NCI-H748 (cell line): ENCODE results near the gene NFIA.
A peak's percentile ranks its signal among the peaks of the same experiment; 100 is the strongest.

Source experiments
- DNase-seq: peaks from one replicate; lab custom pipeline; 2025; ENCODE audit not compliant: unreplicated experiment; lab: John Stamatoyannopoulos, UW

Gene NFIA

GRCh38 chr1:61083013-61083806 lies 849 bp downstream of the NFIA start:
- peak; percentile 20 for DNase-seq

- no peak for DNase-seq
These were observed 1.6 kb downstream of the NFIA start for GRCh38 chr1:61083807-61084440.

- DNase-seq, result no peak
These were observed 2.2 kb downstream of the NFIA start for GRCh38 chr1:61084491-61085031.

- no peak for DNase-seq
These were observed 3.0 kb downstream of the NFIA start for GRCh38 chr1:61085206-61085982.

GRCh38 chr1:61085983-61086644 lies 3.8 kb downstream of the NFIA start:
- no peak for DNase-seq

GRCh38 chr1:61087571-61087970 lies 5.2 kb downstream of the NFIA start:
- no peak for DNase-seq

- no peak for DNase-seq
These were observed 6.0 kb downstream of the NFIA start for GRCh38 chr1:61088163-61088974.

GRCh38 chr1:61089338-61089737 lies 7.0 kb downstream of the NFIA start:
- peak; percentile 6 for DNase-seq

DNA sequence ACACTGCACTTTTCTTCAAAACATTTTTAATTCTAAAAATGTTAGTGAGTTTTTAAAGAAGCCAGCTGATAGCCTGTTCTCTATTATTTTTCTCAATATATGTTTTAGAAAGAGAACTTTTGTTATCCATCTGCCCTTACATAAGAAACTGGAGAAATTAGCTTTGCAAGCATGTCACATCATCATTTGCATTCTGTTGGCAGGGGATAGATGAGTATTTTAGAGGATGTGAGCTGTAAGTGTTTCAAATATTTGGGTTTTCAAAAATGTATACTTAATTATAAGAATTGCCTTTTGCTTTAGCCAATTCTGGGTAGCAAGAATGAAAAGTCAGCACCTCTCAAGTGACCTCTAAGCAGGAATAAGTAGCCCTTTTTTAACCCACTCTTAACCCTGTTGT lies 7.4 kb downstream of the NFIA start:
- DNase-seq, result no peak

DNA sequence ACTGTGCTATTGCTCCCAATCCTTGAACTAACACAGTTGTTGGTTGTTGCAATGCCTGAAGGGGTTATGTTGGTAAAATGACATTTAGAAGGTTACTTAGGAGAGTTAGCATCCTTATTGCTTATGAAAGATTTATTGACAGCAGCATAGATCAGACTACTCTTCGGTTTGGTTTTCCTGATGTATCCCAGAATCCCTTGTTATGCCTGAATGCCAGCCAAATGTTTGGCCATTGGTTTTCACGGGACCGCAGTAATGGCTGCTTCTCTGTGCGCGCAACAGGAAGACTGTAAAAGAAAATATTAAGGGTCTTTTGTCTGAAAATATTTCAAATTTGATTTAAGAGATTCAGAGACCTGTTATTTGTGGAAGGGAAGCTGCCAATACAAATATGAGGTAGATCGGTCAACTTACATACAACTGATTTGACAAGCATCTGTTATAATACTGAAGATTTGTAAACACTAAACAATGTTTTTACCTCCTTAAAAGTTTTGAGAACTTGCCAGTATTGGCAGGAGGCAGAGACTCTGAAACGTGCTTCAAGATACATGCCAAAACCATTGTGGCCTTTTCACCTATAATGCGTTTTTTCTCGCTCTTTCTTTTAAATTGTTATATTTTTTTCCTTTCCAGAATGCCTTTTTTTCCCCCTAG lies 8.3 kb downstream of the NFIA start:
- no peak for DNase-seq

GRCh38 chr1:61091455-61091854 lies 9.1 kb downstream of the NFIA start:
- no peak for DNase-seq

DNA sequence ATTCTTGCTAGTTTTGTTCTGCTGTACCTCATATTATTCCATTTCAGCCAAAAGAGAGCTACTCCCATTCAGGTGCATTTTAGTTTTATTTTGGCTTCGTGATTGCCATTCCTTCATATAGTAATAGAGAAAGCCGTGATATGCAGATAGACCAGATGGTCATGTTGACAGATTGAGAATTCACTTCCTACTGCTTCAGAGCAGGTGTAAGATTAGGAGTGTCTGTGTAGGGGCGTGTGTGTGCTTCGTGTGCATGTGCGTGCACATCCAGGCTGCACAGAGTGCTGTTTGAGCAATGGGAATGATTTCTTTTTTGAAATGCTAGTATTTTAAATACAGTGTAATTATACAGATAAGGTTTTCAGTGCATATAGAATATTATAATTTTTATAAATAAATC lies 10.3 kb downstream of the NFIA start:
- peak; percentile 43 for DNase-seq

GRCh38 chr1:61093525-61094137 lies 11.3 kb downstream of the NFIA start:
- DNase-seq, result no peak

DNA sequence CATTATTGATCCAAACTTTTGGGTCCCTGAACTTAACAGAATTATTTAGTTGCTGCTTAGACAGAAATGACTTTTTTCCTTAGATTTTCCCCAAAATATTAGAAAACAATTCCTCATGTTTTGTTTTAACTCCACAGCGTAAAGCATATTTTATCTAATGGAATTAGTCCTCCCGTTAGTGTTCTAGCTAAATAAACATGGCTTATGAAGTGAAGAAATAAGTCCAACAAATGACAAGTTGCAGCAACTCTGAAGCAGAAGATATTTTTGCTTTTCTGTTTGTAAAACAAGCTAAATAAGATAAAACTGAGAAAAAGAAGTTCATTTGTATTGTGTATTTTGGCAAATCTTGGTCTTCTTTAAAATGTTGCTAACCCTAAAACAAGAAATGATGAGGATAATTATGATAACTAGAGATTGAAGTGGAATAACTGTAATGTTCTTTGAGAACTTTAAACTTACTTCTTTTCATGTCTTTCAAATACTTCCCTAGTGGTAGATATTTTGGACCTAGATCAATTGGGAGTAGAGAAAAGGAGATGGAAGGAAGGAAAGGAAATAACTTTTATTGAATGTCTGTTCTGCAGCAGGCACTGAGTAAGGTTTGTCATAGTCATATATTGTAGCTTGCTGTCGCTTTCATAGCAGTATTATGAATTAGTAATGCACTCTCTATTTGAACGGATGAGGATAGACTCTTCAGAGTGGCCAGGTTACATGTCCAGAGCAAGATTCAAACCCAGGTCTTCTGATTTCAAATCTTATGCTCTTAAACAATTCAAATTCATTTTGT lies 12.5 kb downstream of the NFIA start:
- no peak for DNase-seq

GRCh38 chr1:61095470-61095812 lies 13.1 kb downstream of the NFIA start:
- DNase-seq, result no peak

- no peak for DNase-seq
These were observed 15.0 kb downstream of the NFIA start for GRCh38 chr1:61097317-61097716.

DNA sequence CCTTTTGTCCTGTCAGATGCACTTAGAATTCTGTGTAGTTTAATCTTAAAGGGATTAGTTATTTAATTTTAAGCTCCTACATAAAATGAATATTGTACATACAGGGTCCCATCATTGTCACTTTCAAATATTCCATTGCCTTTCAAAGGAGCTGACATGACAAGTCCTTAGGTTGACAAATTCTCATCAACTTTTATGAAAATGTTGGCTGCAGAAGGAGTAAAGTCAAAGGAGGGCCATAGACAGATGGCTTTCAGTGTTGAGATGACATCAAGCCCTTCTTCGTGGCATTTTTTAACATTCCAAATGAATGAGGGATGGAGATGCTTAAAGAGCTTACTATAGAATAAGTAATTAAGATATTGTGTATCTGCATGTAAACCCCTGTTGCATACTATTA lies 15.4 kb downstream of the NFIA start:
- no peak for DNase-seq

- no peak for DNase-seq
These were observed 16.0 kb downstream of the NFIA start for GRCh38 chr1:61098333-61098732.
